ENCODE data around the gene SMG7. TPM values are rescaled to one million over a fixed set of nuclear protein-coding genes. Genes with fewer than 3 reads are reported as not detected.

The SMG7 gene
- total RNA-seq, 4 donors from 2014 or later = 27.7 to 34.7 (median 32.7) TPM

- H3K9me3 ChIP-seq = no peaks in the 10 kb centered on the region
- WGBS = 91% methylated on average over 12 of the region's 12 CpGs
- H3K27me3 ChIP-seq = no peaks in the 10 kb centered on the region
- DNase-seq (ENCODE audit: extremely low spot score) = no peak
- no peak overlapping the region for H3K4me3 ChIP-seq
- peaks cover 0 to 2% (median 0%) of the 10 kb centered on the region in 4 donors for H3K4me1 ChIP-seq
- no peak for TF ChIP-seq POLR2A (IDR thresholded peaks at IDR 0.05; ENCODE audit: low read depth)
- no peak for TF ChIP-seq POLR2AphosphoS5 (IDR thresholded peaks at IDR 0.05)
- no peak for TF ChIP-seq EP300 (IDR thresholded peaks at IDR 0.05)
- TF ChIP-seq CTCF (IDR thresholded peaks at IDR 0.05) = no peak
- intact Hi-C loops (cut with DNase I) = no loop called here
- peak overlapping the region in 1 of 4 donors; percentile 0 for H3K27ac ChIP-seq (replicated peaks in 1 of 4)
- H3K36me3 ChIP-seq = no peaks in the 10 kb centered on the region
Measured at GRCh38 chr1:183582021-183582713, 109.9 kb downstream of the SMG7 start.

GRCh38 chr1:183583466-183583865 is 111.2 kb downstream of the SMG7 start:
- Histone ChIP-seq H3K27ac (replicated peaks in 1 of 4) (no peak overlapping the region), H3K4me1 (no peaks in the 10 kb centered on the region), H3K9me3 (no peaks in the 10 kb centered on the region), H3K36me3 (no peaks in the 10 kb centered on the region), H3K27me3 (no peaks in the 10 kb centered on the region), H3K4me3 (no peak overlapping the region)
- WGBS = 70% methylated on average over 6 of the region's 6 CpGs
- intact Hi-C loops (cut with DNase I) = no loop called here
- TF ChIP-seq POLR2A (IDR thresholded peaks at IDR 0.05; ENCODE audit: low read depth) (no peak), CTCF (IDR thresholded peaks at IDR 0.05) (no peak), EP300 (IDR thresholded peaks at IDR 0.05) (no peak), POLR2AphosphoS5 (IDR thresholded peaks at IDR 0.05) (peak in 1 of 2 donors; percentile 48)
- no peak for DNase-seq (ENCODE audit: extremely low spot score)

GRCh38 chr1:183584147-183584546 is 111.8 kb downstream of the SMG7 start:
- DNase-seq (ENCODE audit: extremely low spot score) = no peak
- no peaks in the 10 kb centered on the region for H3K36me3 ChIP-seq
- intact Hi-C loops (cut with DNase I) = no loop called here
- TF ChIP-seq POLR2A (IDR thresholded peaks at IDR 0.05; ENCODE audit: low read depth) (no peak), CTCF (IDR thresholded peaks at IDR 0.05) (no peak), POLR2AphosphoS5 (IDR thresholded peaks at IDR 0.05) (no peak), EP300 (IDR thresholded peaks at IDR 0.05) (no peak)
- H3K4me1 ChIP-seq = no peaks in the 10 kb centered on the region
- no peaks in the 10 kb centered on the region for H3K27me3 ChIP-seq
- no peak overlapping the region for H3K4me3 ChIP-seq
- H3K27ac ChIP-seq (replicated peaks in 1 of 4) = no peak overlapping the region
- no peaks in the 10 kb centered on the region for H3K9me3 ChIP-seq
- WGBS = 77% methylated on average over 5 of the region's 5 CpGs

GRCh38 chr1:183585038-183585437 is 112.7 kb downstream of the SMG7 start:
- H3K27me3 ChIP-seq = no peaks in the 10 kb centered on the region
- H3K36me3 ChIP-seq = no peaks in the 10 kb centered on the region
- TF ChIP-seq POLR2AphosphoS5 (IDR thresholded peaks at IDR 0.05) (no peak), POLR2A (IDR thresholded peaks at IDR 0.05; ENCODE audit: low read depth) (no peak), EP300 (IDR thresholded peaks at IDR 0.05) (no peak), CTCF (IDR thresholded peaks at IDR 0.05) (no peak)
- no peak overlapping the region for H3K27ac ChIP-seq (replicated peaks in 1 of 4)
- no peaks in the 10 kb centered on the region for H3K4me1 ChIP-seq
- H3K9me3 ChIP-seq = no peaks in the 10 kb centered on the region
- no peak for DNase-seq (ENCODE audit: extremely low spot score)
- WGBS = 85% methylated on average over 6 of the region's 6 CpGs
- H3K4me3 ChIP-seq = no peak overlapping the region
- intact Hi-C loops (cut with DNase I) = no loop called here

GRCh38 chr1:183586455-183586854 is 114.2 kb downstream of the SMG7 start:
- H3K27ac ChIP-seq (replicated peaks in 1 of 4) = no peak overlapping the region
- H3K36me3 ChIP-seq = no peaks in the 10 kb centered on the region
- no peak overlapping the region for H3K4me3 ChIP-seq
- intact Hi-C loops (cut with DNase I) = no loop called here
- H3K27me3 ChIP-seq = no peaks in the 10 kb centered on the region
- H3K9me3 ChIP-seq = no peaks in the 10 kb centered on the region
- no peaks in the 10 kb centered on the region for H3K4me1 ChIP-seq
- TF ChIP-seq POLR2AphosphoS5 (IDR thresholded peaks at IDR 0.05) (no peak), POLR2A (IDR thresholded peaks at IDR 0.05; ENCODE audit: low read depth) (no peak), EP300 (IDR thresholded peaks at IDR 0.05) (no peak), CTCF (IDR thresholded peaks at IDR 0.05) (no peak)
- WGBS = 100% methylated on average over 1 of the region's 1 CpG
- DNase-seq (ENCODE audit: extremely low spot score) = no peak

Measured in esophagus muscularis mucosa (tissue), 4 donors.